GM12872 (cell line): ENCODE results near the gene GOLPH3L.

Experiments used
- CTCF ChIP-seq: IDR thresholded peaks from 3 replicates; pipeline ENCODE4 v1.5.1; 2011; ENCODE audit warnings: low read depth, mild to moderate bottlenecking, low read length, moderate library complexity; ENCODE audit not compliant: insufficient read depth

The GOLPH3L gene

GRCh38 chr1:150696995-150697927 lies at the start of gene GOLPH3L:
Gene GOLPH3L (minus strand): TSS chr1:150697154. CDS start chr1:150694838, 2,316 bp downstream.
- no peak for TF ChIP-seq CTCF

- TF ChIP-seq CTCF = no peak
Observed at GRCh38 chr1:150730130-150730721, 33.3 kb upstream of the GOLPH3L start.

GRCh38 chr1:150724336-150724735 lies 27.4 kb upstream of the GOLPH3L start:
- TF ChIP-seq CTCF = no peak

GRCh38 chr1:150720703-150721102 lies 23.7 kb upstream of the GOLPH3L start, which contains the start of gene HORMAD1:
Gene HORMAD1 (minus strand): TSS chr1:150720895. CDS start chr1:150719505, 1,390 bp downstream.
- no peak for TF ChIP-seq CTCF

DNA sequence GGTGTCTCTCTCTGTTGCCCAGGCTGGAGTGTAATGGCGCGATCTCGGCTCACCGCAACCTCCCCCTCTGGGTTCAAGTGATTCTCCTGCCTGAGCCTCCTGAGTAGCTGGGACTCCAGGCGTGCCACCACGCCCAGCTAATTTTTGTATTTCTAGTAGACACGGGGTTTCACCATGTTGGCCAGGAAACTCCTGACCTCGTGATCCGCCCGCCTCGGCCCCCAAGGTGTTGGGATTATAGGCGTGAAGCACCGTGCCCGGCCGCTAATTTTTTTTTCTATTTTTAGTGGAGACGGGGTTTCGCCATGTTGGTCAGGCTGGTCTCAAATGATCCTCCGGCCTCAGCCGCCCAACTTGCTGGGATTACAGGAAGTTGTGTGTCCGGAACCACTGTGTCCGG lies 23.1 kb upstream of the GOLPH3L start:
- no peak for TF ChIP-seq CTCF

- TF ChIP-seq CTCF = no peak
Observed at GRCh38 chr1:150718225-150718891, 21.4 kb upstream of the GOLPH3L start.

GRCh38 chr1:150708595-150708994 lies 11.6 kb upstream of the GOLPH3L start:
- no peak for TF ChIP-seq CTCF
